Neural crest cell (in vitro differentiated cells): ENCODE results near the gene ZNF385C. TPM values are rescaled to one million over a fixed set of nuclear protein-coding genes. Genes with fewer than 3 reads are reported as not detected.

ENCODE experiments used
- DNase-seq: peaks from one replicate; pipeline ENCODE4 v3.0.0; 2021; ENCODE audit warnings: low read depth, mixed read lengths, low spot score
- H3K27ac Mint-ChIP-seq: one replicate; pipeline ENCODE4 v1.8.0; 2021; ENCODE audit warnings: mild to moderate bottlenecking, mixed read lengths; ENCODE audit not compliant: unreplicated experiment
- H3K27me3 Mint-ChIP-seq: 2 replicates; pipeline ENCODE4 v1.8.0; 2021; ENCODE audit warnings: low read depth, mild to moderate bottlenecking, mixed read lengths
- H3K36me3 Mint-ChIP-seq: 2 replicates; pipeline ENCODE4 v1.8.0; 2021; ENCODE audit warnings: low read depth, mild to moderate bottlenecking, mixed read lengths
- H3K4me1 Mint-ChIP-seq: 2 replicates; pipeline ENCODE4 v1.8.0; 2021; ENCODE audit warnings: mixed read lengths
- H3K4me3 Mint-ChIP-seq: one replicate; pipeline ENCODE4 v1.8.0; 2021; ENCODE audit warnings: mild to moderate bottlenecking, mixed read lengths
- H3K9me3 Mint-ChIP-seq: 2 replicates; pipeline ENCODE4 v1.8.0; 2021; ENCODE audit warnings: mixed read lengths
- total RNA-seq: library from RNA; stranded (reverse); gene quantifications from 2 replicates; pipeline ENCODE4 v1.2.1, GENCODE V29; 2021
- TF ChIP-seq, protein P1 (sequence below): fragments of 200-600 bp; sonication (generic); conservative IDR thresholded peaks from 2 replicates; pipeline ENCODE4 v1.5.0; 2021; ENCODE audit warnings: antibody characterized with exemption, mild to moderate bottlenecking

Gene ZNF385C
- total RNA-seq, 1 donor from 2014 or later = 1.3 TPM

DNA sequence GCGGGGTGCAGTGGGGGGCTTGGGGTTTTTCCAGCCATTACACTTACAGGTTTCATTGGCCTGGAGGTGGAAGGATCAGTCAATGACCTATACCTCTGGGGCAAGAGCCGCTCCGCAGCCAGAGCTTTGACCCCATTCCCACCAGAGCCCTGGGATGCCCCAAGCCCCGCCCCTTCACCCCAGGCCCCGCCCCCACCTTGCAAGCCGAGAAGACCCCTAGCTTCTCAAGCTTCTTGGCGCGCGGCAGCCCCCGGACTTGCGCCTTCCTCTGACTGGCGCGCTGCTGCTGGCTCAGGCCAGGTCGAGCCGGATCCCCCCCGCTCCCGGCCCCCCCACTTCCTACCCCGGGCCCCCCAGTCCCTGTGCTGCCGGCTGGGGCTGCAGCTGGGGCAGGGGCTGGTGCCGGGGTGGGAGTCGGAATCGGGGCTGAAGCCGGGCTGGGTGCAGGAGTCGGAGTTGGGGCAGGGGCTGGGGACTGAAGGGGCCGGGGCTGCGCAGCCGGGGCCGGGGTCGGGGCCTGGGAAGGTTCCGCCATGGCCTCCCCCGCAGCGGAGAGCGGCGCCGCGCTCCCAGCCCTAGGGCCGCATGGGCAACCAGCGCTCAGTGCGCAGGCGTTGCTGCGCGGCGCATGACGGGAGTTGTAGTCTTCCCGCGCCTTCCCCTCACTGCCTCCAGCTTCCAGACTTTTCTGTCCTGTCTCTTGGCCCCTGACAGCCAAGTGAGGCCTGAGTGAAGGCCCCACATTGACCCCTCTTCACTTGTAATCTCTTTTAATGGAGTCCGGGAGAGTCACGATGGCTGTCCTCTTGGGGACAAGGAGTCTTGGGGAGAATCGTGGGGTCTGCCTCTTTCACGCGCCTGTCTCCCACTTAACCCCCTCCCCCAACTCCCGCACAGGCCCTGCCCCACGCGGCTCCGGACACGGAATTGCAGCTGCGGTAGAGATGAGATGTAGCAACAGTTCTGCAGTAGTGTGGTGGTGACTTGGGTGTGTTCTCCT is 22.8 kb upstream of the ZNF385C start, which contains the start of gene KAT2A:
KAT2A (minus strand) TSS at position 598 of the 1,000 bp plus-strand sequence; CDS start at position 535, 63 bp downstream.
- TF ChIP-seq, protein P1, sequence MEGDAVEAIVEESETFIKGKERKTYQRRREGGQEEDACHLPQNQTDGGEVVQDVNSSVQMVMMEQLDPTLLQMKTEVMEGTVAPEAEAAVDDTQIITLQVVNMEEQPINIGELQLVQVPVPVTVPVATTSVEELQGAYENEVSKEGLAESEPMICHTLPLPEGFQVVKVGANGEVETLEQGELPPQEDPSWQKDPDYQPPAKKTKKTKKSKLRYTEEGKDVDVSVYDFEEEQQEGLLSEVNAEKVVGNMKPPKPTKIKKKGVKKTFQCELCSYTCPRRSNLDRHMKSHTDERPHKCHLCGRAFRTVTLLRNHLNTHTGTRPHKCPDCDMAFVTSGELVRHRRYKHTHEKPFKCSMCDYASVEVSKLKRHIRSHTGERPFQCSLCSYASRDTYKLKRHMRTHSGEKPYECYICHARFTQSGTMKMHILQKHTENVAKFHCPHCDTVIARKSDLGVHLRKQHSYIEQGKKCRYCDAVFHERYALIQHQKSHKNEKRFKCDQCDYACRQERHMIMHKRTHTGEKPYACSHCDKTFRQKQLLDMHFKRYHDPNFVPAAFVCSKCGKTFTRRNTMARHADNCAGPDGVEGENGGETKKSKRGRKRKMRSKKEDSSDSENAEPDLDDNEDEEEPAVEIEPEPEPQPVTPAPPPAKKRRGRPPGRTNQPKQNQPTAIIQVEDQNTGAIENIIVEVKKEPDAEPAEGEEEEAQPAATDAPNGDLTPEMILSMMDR = no peak
- H3K36me3 Mint-ChIP-seq = peaks cover 6% of the 10 kb centered on the region

GRCh38 chr17:42120161-42120769 is 22.0 kb upstream of the ZNF385C start:
- TF ChIP-seq, protein P1 = no peak
- Mint-ChIP-seq H3K4me3 (peak overlapping the region; percentile 69), H3K27ac (no peak overlapping the region), H3K4me1 (peaks cover 21% of the 10 kb centered on the region), H3K36me3 (peaks cover 6% of the 10 kb centered on the region), H3K9me3 (no peaks in the 10 kb centered on the region), H3K27me3 (no peaks in the 10 kb centered on the region)
- no peak for DNase-seq

More for the DNA sequence above, 22.8 kb upstream of the ZNF385C start, which contains the start of gene KAT2A:
- Mint-ChIP-seq H3K4me1 (peaks cover 21% of the 10 kb centered on the region), H3K4me3 (peak within 1 kb of the TSS; percentile 83), H3K9me3 (no peaks in the 10 kb centered on the region), H3K27ac (peak within 1 kb of the TSS; percentile 88), H3K27me3 (no peaks in the 10 kb centered on the region)
- peak; percentile 63 for DNase-seq

GRCh38 chr17:42119301-42119700 is 21.0 kb upstream of the ZNF385C start:
- H3K4me3 Mint-ChIP-seq = peak overlapping the region; percentile 77
- H3K27me3 Mint-ChIP-seq = no peaks in the 10 kb centered on the region
- TF ChIP-seq, protein P1 = no peak
- peaks cover 21% of the 10 kb centered on the region for H3K4me1 Mint-ChIP-seq
- H3K36me3 Mint-ChIP-seq = peaks cover 2% of the 10 kb centered on the region
- H3K9me3 Mint-ChIP-seq = no peaks in the 10 kb centered on the region
- H3K27ac Mint-ChIP-seq = no peak overlapping the region
- DNase-seq = no peak

DNA sequence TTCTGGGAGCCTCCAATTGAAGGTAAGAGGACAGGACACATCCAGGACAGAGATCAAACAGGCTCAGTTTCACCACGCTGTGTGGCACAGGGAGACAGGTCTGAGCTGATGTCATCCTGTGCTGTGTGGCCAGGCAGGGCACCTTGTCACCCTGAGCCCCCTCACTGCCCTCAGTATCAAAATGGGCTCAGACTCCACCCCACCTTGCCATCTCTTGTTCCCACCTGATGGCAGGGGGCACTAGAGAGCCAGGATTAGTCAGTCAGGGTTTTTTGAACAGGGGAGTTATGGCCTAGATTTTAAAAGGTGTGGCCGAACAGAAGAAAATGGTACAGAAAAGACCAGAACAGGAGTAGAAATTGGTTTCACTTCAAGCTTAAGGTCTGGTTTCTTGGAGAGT is 20.3 kb upstream of the ZNF385C start:
- H3K4me3 Mint-ChIP-seq = peak overlapping the region; percentile 77
- no peaks in the 10 kb centered on the region for H3K27me3 Mint-ChIP-seq
- H3K9me3 Mint-ChIP-seq = no peaks in the 10 kb centered on the region
- H3K4me1 Mint-ChIP-seq = peaks cover 21% of the 10 kb centered on the region
- H3K36me3 Mint-ChIP-seq = peaks cover 2% of the 10 kb centered on the region
- TF ChIP-seq, protein P1 = peak; percentile 47
- H3K27ac Mint-ChIP-seq = no peak overlapping the region
- DNase-seq = no peak

DNA sequence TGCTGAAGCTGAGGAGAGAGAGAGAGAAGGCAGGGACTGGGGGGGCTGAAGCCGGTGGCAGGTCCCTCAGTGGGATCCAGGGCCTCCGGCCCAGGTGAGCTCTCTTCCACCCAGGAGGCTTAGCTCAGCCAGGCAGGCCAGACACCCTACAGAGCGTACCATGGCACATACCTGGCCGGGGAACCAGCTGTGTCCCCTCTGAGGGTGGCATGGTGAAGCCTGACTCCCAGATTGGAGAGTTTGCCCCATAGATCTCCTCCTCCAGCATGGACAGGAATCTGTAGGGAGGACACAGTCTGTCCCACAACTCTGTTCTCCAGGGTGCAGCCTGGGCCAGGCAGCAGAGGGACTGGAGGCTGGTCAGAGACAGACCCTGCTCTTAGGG is 19.8 kb upstream of the ZNF385C start:
- H3K4me1 Mint-ChIP-seq = peaks cover 21% of the 10 kb centered on the region
- peaks cover under 1% of the 10 kb centered on the region for H3K36me3 Mint-ChIP-seq
- no peak for DNase-seq
- H3K4me3 Mint-ChIP-seq = peak overlapping the region; percentile 77
- no peaks in the 10 kb centered on the region for H3K9me3 Mint-ChIP-seq
- no peaks in the 10 kb centered on the region for H3K27me3 Mint-ChIP-seq
- no peak overlapping the region for H3K27ac Mint-ChIP-seq
- TF ChIP-seq, protein P1 = no peak
